ENCODE results near the gene PRR19. TPM values are rescaled to one million over a fixed set of nuclear protein-coding genes. Genes with fewer than 3 reads are reported as not detected.

PRR19 gene
- total RNA-seq, 1 experiment from 2014 or later = 2.1 TPM

- peak; percentile 37 for DNase-seq (ENCODE audit: low spot score)
- in situ Hi-C loops (cut with HindIII; ENCODE audit: low sequenced_read_pairs) = no loop called here
Observed at GRCh38 chr19:42281146-42281826, 20.6 kb upstream of the PRR19 start.

DNA sequence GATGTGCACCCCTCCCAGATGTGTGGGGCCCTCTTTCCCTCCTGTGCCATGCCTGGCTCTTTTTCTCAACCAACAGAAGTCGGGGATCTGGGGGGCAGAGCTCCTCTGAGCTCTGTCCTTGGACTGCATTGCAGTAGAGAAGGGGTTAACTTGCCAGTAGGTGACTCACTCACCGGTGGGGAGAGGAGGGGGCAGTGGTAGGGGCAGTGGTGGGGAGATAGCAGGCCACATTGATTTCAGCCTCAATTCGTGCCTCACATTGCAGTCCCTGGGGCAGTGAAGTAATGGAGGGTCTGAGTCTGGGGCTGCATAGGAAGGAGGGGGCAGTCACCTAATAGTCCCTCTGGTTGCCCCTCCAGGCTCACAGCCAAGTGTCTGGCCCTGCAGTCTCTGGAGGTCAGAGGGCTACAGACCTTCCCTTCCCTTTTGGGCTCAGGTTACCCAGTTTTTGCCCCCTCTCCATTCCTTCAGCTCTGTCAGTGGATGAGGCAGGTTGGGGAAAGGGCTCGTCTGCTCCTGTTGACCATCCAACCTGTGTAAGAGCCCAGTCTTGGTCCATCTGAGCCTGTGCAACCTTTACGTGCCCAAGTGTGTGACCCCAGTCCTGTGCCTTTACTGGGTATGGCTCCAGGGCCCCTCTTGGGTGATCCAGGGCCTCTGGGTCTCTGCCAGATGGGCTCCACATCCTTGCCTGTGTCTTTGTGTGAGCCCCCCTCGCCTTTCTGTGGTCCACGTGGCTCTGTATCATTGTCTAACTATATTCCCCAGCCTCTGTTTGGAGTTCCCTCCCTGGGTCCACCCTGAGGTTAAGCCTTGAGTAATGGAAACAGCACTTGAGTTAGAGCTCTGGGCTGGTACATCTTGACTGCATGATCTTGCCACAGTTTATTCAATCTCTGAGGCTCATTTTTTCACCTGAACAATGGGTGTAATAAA, 19.8 kb upstream of the PRR19 start:
- in situ Hi-C loops (cut with HindIII; ENCODE audit: low sequenced_read_pairs) = no loop called here
- peak; percentile 58 for DNase-seq (ENCODE audit: low spot score)

DNA sequence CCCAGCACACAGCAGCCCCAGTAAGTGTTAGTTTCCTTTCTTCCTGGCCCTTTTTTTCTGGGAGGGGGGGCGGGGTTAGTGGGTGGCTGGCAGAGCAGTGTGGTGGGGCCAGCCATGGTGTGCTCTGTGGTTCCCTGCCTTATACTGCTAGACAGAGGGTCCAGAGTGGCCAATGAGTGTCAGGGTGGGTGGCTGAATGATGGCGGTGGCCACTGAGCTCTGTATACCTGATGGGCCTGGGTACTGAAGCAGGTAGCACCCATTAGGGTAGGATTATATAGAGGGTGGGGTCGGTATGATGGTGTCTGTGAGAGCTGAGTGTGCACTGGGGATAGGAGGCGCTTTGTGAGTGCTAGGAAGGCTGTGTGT, 19.1 kb upstream of the PRR19 start:
- in situ Hi-C loops (cut with HindIII; ENCODE audit: low sequenced_read_pairs) = no loop called here
- DNase-seq (ENCODE audit: low spot score) = peak; percentile 37

DNA sequence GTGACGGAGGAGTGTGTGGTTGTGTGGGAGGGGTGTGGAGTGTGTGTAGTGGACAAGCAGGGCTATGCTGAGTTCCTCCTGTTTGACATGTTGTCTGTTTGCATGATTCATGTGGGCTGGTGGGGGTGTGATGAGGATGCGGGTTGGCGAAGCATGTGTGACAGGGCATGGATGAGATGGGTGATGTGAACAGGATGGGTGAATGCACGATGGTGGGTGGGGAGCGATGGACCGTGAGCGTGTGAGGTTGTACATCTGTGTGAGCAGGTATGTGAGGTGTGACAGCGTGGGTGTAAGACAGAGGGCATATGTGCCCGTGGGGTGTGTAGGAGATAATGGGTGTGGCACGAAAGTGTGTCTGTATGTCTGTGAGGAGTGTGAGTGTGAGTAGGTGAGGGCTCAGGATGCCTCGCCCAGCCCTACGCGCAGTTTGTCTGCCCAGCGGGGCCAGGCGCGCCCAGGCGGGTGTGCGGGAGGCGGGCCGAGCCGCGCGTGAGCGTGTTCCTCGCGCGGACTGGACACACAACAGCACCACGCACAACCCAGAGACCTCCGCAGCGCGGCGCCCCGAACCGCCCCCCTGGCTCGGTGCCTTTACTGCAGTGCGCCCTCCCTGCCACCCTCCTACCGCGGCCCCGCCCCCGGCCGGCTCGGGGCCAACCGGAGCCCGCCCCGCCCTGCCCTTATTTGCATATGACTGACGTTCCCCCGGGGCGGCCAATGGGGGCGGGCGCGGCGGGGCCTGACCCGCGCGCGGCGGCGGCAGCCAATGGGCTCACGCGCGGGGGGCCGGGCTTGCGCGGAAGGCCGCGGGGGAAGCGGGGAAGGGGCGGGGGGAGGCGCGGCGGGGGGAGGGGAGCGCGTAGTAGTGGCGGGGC, 18.5 kb upstream of the PRR19 start:
- in situ Hi-C loops (cut with HindIII; ENCODE audit: low sequenced_read_pairs) = no loop called here
- peak; percentile 94 for DNase-seq (ENCODE audit: low spot score)

DNA sequence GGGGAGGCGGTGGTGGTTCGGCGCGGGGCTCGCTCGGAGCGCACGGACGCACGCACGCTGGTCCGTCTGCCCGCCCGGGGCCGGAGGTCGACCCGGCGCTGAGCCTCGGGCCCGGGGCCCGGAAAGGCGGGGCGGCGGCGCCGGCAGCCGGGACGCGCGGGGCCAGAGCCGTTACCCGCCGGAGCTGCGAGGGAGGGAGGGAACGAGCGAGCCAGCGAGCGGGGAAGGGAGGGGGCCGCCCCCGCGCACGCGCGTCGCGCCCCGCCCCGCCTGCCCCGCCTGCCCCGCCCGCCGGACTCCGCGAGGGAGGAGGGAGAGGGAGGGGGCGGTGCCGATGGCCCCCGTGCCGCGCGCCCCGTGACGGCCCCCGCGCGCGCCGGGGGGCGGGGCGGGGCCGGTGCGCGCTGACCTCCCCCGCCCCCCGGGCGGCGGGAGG, 17.8 kb upstream of the PRR19 start:
- peak; percentile 74 for DNase-seq (ENCODE audit: low spot score)
- in situ Hi-C loops (cut with HindIII; ENCODE audit: low sequenced_read_pairs) = no loop called here

DNA sequence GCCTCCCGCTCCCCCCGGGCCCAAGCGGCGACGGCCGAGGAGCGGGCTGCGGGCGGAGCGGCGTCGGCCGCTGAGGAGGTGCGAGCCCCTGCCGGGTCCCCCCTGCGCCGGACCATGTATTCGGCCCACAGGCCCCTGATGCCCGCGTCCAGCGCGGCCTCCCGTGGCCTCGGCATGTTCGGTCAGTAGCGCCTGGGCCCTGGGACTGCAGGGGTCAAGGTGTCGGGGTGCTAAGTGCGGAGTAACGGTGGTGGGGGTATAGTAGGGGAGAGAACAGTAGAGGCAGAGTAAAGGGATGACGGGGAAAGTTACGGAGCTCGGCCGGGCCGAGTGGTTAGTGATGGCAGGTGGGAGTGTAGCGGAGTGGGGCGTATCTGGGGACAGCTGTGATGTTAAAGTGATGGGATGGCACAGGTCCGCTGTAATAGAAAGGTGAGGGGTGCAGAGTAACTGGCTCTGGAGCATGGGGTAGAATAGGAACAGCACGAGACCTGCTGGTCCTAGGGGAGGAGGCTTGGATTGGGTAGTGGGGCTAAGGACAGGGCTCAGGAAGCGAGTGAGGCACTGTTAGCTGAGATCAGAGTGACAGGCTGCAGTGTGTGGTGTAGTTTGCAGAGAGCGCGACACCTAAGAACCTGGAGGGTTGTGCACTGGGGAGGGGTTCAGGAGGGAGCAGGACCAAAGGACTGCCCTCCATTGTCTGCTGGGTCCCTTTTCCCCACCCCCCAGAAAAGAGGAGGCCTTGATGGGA, 17.2 kb upstream of the PRR19 start:
- DNase-seq (ENCODE audit: low spot score) = peak; percentile 47
- in situ Hi-C loops (cut with HindIII; ENCODE audit: low sequenced_read_pairs) = no loop called here

- DNase-seq (ENCODE audit: low spot score) = no peak
- in situ Hi-C loops (cut with HindIII; ENCODE audit: low sequenced_read_pairs) = no loop called here
Observed at GRCh38 chr19:42285541-42285941, 16.4 kb upstream of the PRR19 start.

- in situ Hi-C loops (cut with HindIII; ENCODE audit: low sequenced_read_pairs) = no loop called here
- peak; percentile 16 for DNase-seq (ENCODE audit: low spot score)
Observed at GRCh38 chr19:42285988-42286348, 16.0 kb upstream of the PRR19 start.

DNA sequence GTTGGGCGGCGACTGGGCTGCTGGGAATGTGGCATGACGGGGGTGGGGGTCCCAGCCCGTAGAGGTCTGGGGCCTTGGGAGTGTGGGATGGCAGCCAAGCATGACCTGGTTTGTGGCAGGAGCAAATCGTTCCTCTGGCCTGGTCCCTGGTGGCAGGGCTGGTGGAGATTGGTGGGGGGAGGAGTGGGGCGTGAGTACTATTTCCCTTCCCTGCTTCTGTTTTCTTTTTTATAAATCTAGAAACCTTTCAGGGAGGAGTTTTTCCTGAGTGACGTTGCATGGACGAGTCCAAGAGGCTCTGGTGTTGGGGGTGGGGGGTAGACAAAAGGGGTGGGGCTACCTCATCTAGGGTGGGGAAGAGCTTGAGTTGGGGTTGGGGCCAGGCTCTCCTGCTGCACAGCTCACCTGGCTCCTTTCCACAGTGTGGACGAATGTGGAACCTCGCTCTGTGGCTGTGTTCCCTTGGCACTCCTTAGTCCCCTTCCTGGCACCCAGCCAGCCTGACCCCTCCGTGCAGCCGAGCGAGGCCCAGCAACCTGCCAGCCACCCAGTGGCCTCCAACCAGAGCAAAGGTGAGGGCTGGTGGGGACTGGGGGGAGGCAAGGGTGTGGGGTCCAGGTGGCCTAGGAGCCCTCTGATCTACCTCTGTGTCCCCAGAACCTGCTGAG, 15.4 kb upstream of the PRR19 start:
- in situ Hi-C loops (cut with HindIII; ENCODE audit: low sequenced_read_pairs) = no loop called here
- DNase-seq (ENCODE audit: low spot score) = peak; percentile 87

GRCh38 chr19:42287017-42287826, 14.7 kb upstream of the PRR19 start:
- peak; percentile 21 for DNase-seq (ENCODE audit: low spot score)

DNA sequence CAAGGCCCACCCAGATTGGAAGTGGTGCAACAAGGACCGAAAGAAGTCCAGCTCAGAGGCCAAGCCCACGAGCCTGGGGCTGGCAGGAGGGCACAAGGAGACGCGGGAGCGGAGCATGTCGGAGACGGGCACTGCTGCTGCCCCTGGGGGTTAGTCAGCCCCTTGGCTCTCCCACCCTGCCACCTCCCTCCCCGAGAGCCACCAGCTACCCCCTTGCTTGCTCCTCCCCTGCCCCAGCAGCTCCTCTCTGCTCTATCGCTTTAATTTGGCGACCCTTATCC, 14.2 kb upstream of the PRR19 start:
- in situ Hi-C loops (cut with HindIII; ENCODE audit: low sequenced_read_pairs) = no loop called here

More at GRCh38 chr19:42287017-42287826, 14.7 kb upstream of the PRR19 start:
- in situ Hi-C loops (cut with HindIII; ENCODE audit: low sequenced_read_pairs) = no loop called here

DNA sequence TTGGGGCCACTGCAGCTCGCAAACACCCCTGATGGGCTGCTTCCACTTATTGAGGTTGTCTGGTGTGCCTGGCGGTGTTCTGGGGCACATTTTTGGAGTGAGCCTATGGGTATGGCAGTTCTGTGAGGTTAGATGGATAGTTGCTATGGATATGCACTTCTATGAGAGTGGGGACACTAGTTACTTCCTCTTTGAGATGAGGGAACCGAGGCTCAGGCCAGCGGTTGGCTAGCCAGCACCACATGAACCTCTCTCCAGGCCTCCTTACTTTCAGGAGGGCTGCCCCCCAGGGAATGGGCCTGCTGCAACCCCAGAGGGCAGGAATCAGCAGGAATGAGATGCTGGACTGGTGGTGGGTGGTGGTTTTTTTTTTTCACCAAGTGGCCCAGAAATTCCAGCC, 13.5 kb upstream of the PRR19 start:
- in situ Hi-C loops (cut with HindIII; ENCODE audit: low sequenced_read_pairs) = no loop called here
- no peak for DNase-seq (ENCODE audit: low spot score)

More for the DNA sequence above, 14.2 kb upstream of the PRR19 start:
- no peak for DNase-seq (ENCODE audit: low spot score)

- in situ Hi-C loops (cut with HindIII; ENCODE audit: low sequenced_read_pairs) = no loop called here
- DNase-seq (ENCODE audit: low spot score) = no peak
Observed at GRCh38 chr19:42288881-42289555, 12.9 kb upstream of the PRR19 start.

GRCh38 chr19:42289556-42290041, 12.3 kb upstream of the PRR19 start:
- in situ Hi-C loops (cut with HindIII; ENCODE audit: low sequenced_read_pairs) = no loop called here
- peak; percentile 1 for DNase-seq (ENCODE audit: low spot score)

GRCh38 chr19:42290136-42290522, 11.8 kb upstream of the PRR19 start:
- no peak for DNase-seq (ENCODE audit: low spot score)
- in situ Hi-C loops (cut with HindIII; ENCODE audit: low sequenced_read_pairs) = no loop called here

GRCh38 chr19:42290523-42291434, 11.2 kb upstream of the PRR19 start:
- no peak for DNase-seq (ENCODE audit: low spot score)
- in situ Hi-C loops (cut with HindIII; ENCODE audit: low sequenced_read_pairs) = no loop called here

All from G401 (cell line).